Skin epidermis (tissue), 12 donors: ENCODE data around the gene ARHGEF37.
"Not testable (repeated sequence)": the region's sequence is repeated elsewhere in the genome, so short reads cannot be mapped to it uniquely, and the experiment has no call there.

Source experiments
- H3K27ac ChIP-seq, 21 experiments: fragments of 200-600 bp; sonication (generic) in 11 of 21; one replicate each; pipeline ENCODE4 v1.5.0; 2020; ENCODE audit warnings: mild to moderate bottlenecking in 3 of 21, inconsistent platforms in 2 of 21, moderate library complexity in 2 of 21
- H3K4me3 ChIP-seq, 7 experiments: fragments of 200-600 bp; sonication (generic) in 2 of 7; one replicate each; pipeline ENCODE4 v1.5.0; 2020; ENCODE audit warnings: inconsistent platforms in 2 of 7, mild to moderate bottlenecking in 2 of 7, moderate library complexity in 1 of 7

ARHGEF37 gene

DNA sequence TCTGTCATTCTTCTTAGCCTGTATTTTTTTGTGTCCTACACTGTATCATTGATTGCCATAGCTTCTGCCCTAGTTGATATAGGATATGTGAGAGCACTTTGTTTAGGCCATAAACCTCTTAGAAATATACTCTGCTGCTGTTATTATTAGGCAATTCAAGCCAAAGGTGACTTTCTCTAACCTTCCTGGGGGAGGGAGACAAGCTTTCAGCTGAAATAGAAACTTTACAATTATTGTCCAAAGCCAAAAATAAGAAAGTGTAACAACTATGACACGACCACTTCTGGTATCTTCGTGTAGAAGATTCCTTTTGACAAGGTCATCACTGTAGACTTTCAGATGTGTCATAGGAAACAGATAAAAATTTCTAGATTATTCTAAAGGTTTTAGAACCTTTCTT, 17.8 kb upstream of the ARHGEF37 start:
- H3K4me3 ChIP-seq = no peak overlapping the region
- peak overlapping the region in 20 of 21 experiments; percentile 67 to 92 (median 80) for H3K27ac ChIP-seq

DNA sequence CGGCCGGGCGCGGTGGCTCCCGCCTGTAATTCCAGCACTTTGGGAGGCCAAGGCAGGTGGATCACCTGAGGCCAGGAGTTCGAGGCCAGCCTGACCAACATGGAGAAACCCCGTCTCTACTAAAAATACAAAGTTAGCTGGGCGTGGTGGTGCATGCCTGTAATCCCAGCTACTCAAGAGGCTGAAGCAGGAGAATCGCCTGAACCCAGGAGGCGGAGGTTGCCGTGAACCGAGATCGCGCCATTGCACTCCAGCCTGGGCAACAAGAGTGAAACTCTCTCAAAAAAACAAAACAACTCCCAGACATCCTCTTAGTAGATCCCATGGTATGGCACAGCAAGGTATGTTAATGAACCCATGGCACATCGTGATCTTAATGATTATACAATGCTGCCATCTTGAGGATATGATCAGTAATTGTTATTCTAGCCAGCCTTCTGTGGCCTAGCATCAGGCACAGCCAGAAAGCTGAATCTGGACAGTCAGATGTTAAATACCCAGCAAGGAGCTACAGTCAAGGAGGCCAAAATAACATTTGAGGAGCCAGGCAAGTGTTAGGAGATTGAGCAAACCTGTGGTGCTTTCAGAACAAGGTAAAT, 16.7 kb upstream of the ARHGEF37 start:
- peak overlapping the region in 15 of 21 experiments; percentile 1 to 92 (median 64) for H3K27ac ChIP-seq
- H3K4me3 ChIP-seq = not testable (repeated sequence)

DNA sequence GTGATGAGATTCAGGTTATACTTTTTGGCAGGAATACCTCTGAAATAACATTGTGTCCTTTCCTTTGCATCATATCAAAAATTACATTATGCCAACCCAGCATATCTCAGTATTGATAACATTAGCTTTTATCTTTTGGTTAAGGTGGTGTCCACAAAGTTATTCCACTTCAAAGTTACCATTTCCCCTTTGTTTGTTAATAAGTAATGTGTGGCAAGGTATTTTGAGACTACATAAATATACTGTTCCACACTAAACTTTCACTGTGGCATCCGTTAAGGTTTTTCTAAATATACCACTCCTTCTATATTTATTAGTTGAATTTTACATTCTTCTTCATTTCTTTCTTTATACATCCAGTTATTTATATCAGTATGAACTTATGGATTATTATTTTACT, 14.1 kb upstream of the ARHGEF37 start:
- Histone ChIP-seq H3K27ac (no peak overlapping the region), H3K4me3 (no peak overlapping the region)

GRCh38 chr5:149572170-149572569, 9.1 kb upstream of the ARHGEF37 start:
- H3K27ac ChIP-seq = no peak overlapping the region
- no peak overlapping the region for H3K4me3 ChIP-seq

GRCh38 chr5:149572576-149573231, 8.6 kb upstream of the ARHGEF37 start:
- Histone ChIP-seq H3K27ac (peak overlapping the region in 1 of 21 experiments; percentile 15), H3K4me3 (no peak overlapping the region)

- H3K27ac ChIP-seq = no peak overlapping the region
- no peak overlapping the region for H3K4me3 ChIP-seq
These were observed 6.2 kb upstream of the ARHGEF37 start for GRCh38 chr5:149575131-149575530.

- peak overlapping the region in 1 of 21 experiments; percentile 3 for H3K27ac ChIP-seq
- no peak overlapping the region for H3K4me3 ChIP-seq
These were observed 5.3 kb upstream of the ARHGEF37 start for GRCh38 chr5:149576021-149576420.

DNA sequence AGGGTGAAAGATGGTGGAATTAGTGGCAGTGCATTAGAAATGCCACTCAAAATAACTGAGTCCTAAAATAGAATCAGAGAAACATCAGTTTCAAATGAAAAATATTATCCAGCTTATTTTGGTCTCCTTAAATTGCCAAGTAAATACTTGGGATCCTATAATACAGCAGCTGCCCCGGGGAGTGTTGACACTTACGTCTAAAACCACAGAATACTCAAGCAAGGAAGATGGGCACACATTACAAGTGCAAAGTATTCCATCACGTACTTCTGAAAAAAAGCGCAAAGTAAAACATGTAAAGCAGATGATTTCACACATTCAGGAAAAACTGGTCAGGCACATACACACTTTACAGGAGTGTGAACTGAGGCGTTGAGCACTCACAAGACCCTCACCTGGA, 2.4 kb upstream of the ARHGEF37 start:
- H3K4me3 ChIP-seq = no peak overlapping the region
- H3K27ac ChIP-seq = peak overlapping the region in 1 of 21 experiments; percentile 2

- Histone ChIP-seq H3K27ac (peak overlapping the region; percentile 14 to 95 (median 88)), H3K4me3 (peak overlapping the region; percentile 38 to 58 (median 43))
These were observed 498 bp upstream of the ARHGEF37 start for GRCh38 chr5:149580808-149581191.

- peak overlapping the region; percentile 38 to 58 (median 43) for H3K4me3 ChIP-seq
- peak overlapping the region; percentile 78 to 95 (median 88) for H3K27ac ChIP-seq
These were observed 852 bp downstream of the ARHGEF37 start for GRCh38 chr5:149581931-149582768.

GRCh38 chr5:149583394-149583793, 2.1 kb downstream of the ARHGEF37 start:
- Histone ChIP-seq H3K4me3 (no peak overlapping the region), H3K27ac (peak overlapping the region in 19 of 21 experiments; percentile 33 to 95 (median 86))

- H3K4me3 ChIP-seq = no peak overlapping the region
- peak overlapping the region in 17 of 21 experiments; percentile 21 to 95 (median 89) for H3K27ac ChIP-seq
These were observed 2.8 kb downstream of the ARHGEF37 start for GRCh38 chr5:149584121-149584520.

- Histone ChIP-seq H3K27ac (peak overlapping the region in 12 of 21 experiments; percentile 15 to 74 (median 47)), H3K4me3 (no peak overlapping the region)
These were observed 4.6 kb downstream of the ARHGEF37 start for GRCh38 chr5:149585910-149586309.

GRCh38 chr5:149586708-149587318, 5.5 kb downstream of the ARHGEF37 start:
- no peak overlapping the region for H3K4me3 ChIP-seq
- H3K27ac ChIP-seq = peak overlapping the region in 13 of 21 experiments; percentile 15 to 74 (median 46)

DNA sequence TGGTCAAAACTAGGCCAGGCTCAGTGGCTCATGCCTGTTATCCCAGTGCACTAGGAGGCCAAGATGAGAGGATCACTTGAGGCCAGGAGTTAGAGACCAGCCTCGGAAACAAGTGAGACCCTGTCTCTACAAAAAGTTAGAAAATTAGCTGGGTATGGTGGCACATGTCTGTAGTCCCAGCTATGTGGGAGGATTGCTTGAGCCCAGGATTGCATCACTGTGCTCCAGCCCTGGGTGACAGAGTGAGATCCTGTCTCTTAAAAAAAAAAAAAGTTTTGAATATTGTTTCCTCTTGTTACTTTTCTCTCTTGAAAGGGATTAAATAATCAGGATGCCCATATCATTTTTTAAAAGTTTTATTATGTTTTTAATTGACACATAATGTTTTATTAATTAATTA, 7.6 kb downstream of the ARHGEF37 start:
- Histone ChIP-seq H3K4me3 (no peak overlapping the region), H3K27ac (peak overlapping the region in 2 of 21 experiments; percentile 10 to 32)

GRCh38 chr5:149593370-149593769, 12.1 kb downstream of the ARHGEF37 start:
- no peak overlapping the region for H3K27ac ChIP-seq
- H3K4me3 ChIP-seq = no peak overlapping the region

- peak overlapping the region in 7 of 21 experiments; percentile 0 to 50 (median 14) for H3K27ac ChIP-seq
- H3K4me3 ChIP-seq = no peak overlapping the region
These were observed 13.1 kb downstream of the ARHGEF37 start for GRCh38 chr5:149594206-149594895.

GRCh38 chr5:149595105-149595504, 13.8 kb downstream of the ARHGEF37 start:
- H3K4me3 ChIP-seq = not testable (repeated sequence)
- H3K27ac ChIP-seq = peak overlapping the region in 5 of 21 experiments; percentile 5 to 50 (median 16)

- no peak overlapping the region for H3K4me3 ChIP-seq
- H3K27ac ChIP-seq = peak overlapping the region in 10 of 21 experiments; percentile 3 to 55 (median 25)
These were observed 15.4 kb downstream of the ARHGEF37 start for GRCh38 chr5:149596712-149597111.
